Fibroblast of pulmonary artery (primary cell): ENCODE measurements around the gene IQCB1.
"Not testable (repeated sequence)": the region's sequence is repeated elsewhere in the genome, so short reads cannot be mapped to it uniquely, and the experiment has no call there.

Experiments
- DNase-seq: peaks from one replicate; pipeline ENCODE4 v3.0.0-alpha.2; 2010; ENCODE audit warnings: low read depth
- H3K4me3 ChIP-seq: replicated peaks from 2 replicates; pipeline ENCODE4 v1.5.1; 2011; ENCODE audit warnings: low read depth, mild to moderate bottlenecking, control low read depth, low read length, moderate library complexity
- CTCF ChIP-seq: IDR thresholded peaks from 2 replicates; pipeline ENCODE4 v1.5.1; 2011; ENCODE audit warnings: mild to moderate bottlenecking, control low read depth, low read length, inconsistent platforms; ENCODE audit errors: missing control alignments

The IQCB1 gene

GRCh38 chr3:121803771-121804320 is 31.0 kb downstream of the IQCB1 start:
- no peak for DNase-seq
- no peak for TF ChIP-seq CTCF

GRCh38 chr3:121800906-121801305 is 34.0 kb downstream of the IQCB1 start:
- no peak for DNase-seq
- no peak overlapping the region for H3K4me3 ChIP-seq
- TF ChIP-seq CTCF, result no peak

More at GRCh38 chr3:121803771-121804320, 31.0 kb downstream of the IQCB1 start:
- H3K4me3 ChIP-seq, result no peak overlapping the region

GRCh38 chr3:121796970-121797369 is 37.9 kb downstream of the IQCB1 start:
- no peak for DNase-seq
- no peak for TF ChIP-seq CTCF
- no peak overlapping the region for H3K4me3 ChIP-seq

GRCh38 chr3:121794264-121794983 is 40.4 kb downstream of the IQCB1 start:
- no peak overlapping the region for H3K4me3 ChIP-seq
- DNase-seq, result no peak
- no peak for TF ChIP-seq CTCF

- no peak for DNase-seq
Observed at GRCh38 chr3:121793078-121793477, 41.8 kb downstream of the IQCB1 start.

GRCh38 chr3:121786485-121786884 is 48.4 kb downstream of the IQCB1 start:
- H3K4me3 ChIP-seq, result no peak overlapping the region
- DNase-seq, result peak; percentile 55
- no peak for TF ChIP-seq CTCF

More at GRCh38 chr3:121793078-121793477, 41.8 kb downstream of the IQCB1 start:
- no peak overlapping the region for H3K4me3 ChIP-seq
- no peak for TF ChIP-seq CTCF

- not testable (repeated sequence) for DNase-seq, H3K4me3 ChIP-seq
Observed at GRCh38 chr3:121782784-121783183, 52.1 kb downstream of the IQCB1 start.
